Smooth muscle cell (in vitro differentiated cells): ENCODE measurements around the gene RPLP2. TPM values are rescaled to one million over a fixed set of nuclear protein-coding genes. Genes with fewer than 3 reads are reported as not detected.

ENCODE experiments used
- DNase-seq: peaks from one replicate; lab custom pipeline; 2025; ENCODE audit not compliant: unreplicated experiment; lab: John Stamatoyannopoulos, UW
- H2AFZ ChIP-seq: fragments of 200-600 bp; sonication (generic); 2 replicates; pipeline ENCODE4 v1.6.0; 2016; ENCODE audit warnings: antibody characterized with exemption, low read depth, mild to moderate bottlenecking
- H3F3A ChIP-seq: fragments of 200-600 bp; sonication (generic); 2 replicates; pipeline ENCODE4 v1.6.0; 2017; ENCODE audit warnings: antibody characterized with exemption, low read depth
- H3K27ac ChIP-seq: fragments of 200-600 bp; sonication (generic); 2 replicates; pipeline ENCODE4 v1.5.1; 2016; ENCODE audit warnings: low read depth, mild to moderate bottlenecking
- H3K27me3 ChIP-seq: fragments of 200-600 bp; sonication (generic); 2 replicates; pipeline ENCODE4 v1.6.1; 2016; ENCODE audit warnings: low read depth, mild to moderate bottlenecking
- H3K36me3 ChIP-seq: fragments of 200-600 bp; sonication (generic); 2 replicates; pipeline ENCODE4 v1.5.1; 2016; ENCODE audit warnings: low read depth
- H3K4me1 ChIP-seq: fragments of 200-600 bp; sonication (generic); 2 replicates; pipeline ENCODE4 v1.5.1; 2016; ENCODE audit warnings: low read depth
- H3K4me2 ChIP-seq: fragments of 200-600 bp; sonication (generic); 2 replicates; pipeline ENCODE4 v1.6.0; 2016; ENCODE audit warnings: mild to moderate bottlenecking
- H3K4me3 ChIP-seq: fragments of 200-600 bp; sonication (generic); 2 replicates; pipeline ENCODE4 v1.5.1; 2016; ENCODE audit warnings: mild to moderate bottlenecking
- H3K79me2 ChIP-seq: fragments of 200-600 bp; sonication (generic); 2 replicates; pipeline ENCODE4 v1.6.0; 2016; ENCODE audit warnings: low read depth, mild to moderate bottlenecking
- H3K9ac ChIP-seq: fragments of 200-600 bp; sonication (generic); 2 replicates; pipeline ENCODE4 v1.6.0; 2016; ENCODE audit warnings: low read depth
- H3K9me3 ChIP-seq: fragments of 200-600 bp; sonication (generic); replicated peaks from 2 replicates; pipeline ENCODE4 v1.5.1; 2016; ENCODE audit warnings: low read depth
- H4K20me1 ChIP-seq: fragments of 200-600 bp; sonication (generic); 2 replicates; pipeline ENCODE4 v1.6.0; 2016; ENCODE audit warnings: low read depth
- CTCF ChIP-seq: fragments of 200-600 bp; sonication (generic); IDR thresholded peaks from 2 replicates; pipeline ENCODE4 v1.5.1; 2017; ENCODE audit warnings: borderline replicate concordance, mild to moderate bottlenecking, antibody characterized with exemption; ENCODE audit not compliant: insufficient read depth, poor library complexity, severe bottlenecking
- WGBS: methylation state at CpG from one replicate; pipeline ENCODE4 v1.1.7; 2016; ENCODE audit warnings: low lambda C conversion rate; 5-methylcytosine and 5-hydroxymethylcytosine counted together
- polyA plus RNA-seq: library from polyadenylated mRNA; unstranded; fragments of >200 nt; fragmentation: Nextera tagmentation; extraction: Ambion mirVana; gene quantifications from 2 replicates; pipeline ENCODE4 v1.2.1, GENCODE V29; 2016
- total RNA-seq: library from RNA; depleted of rRNA; stranded (reverse); fragments of >200 nt; gene quantifications from 2 replicates; pipeline ENCODE4 v1.2.3, GENCODE V29; 2014

RPLP2 gene
- total and polyA plus RNA-seq, 2 experiments from 2014 or later = 472 to 622 TPM

GRCh38 chr11:855796-856195, 46.0 kb downstream of the RPLP2 start:
- H3K4me2 ChIP-seq = no peak overlapping the region
- no peaks in the 10 kb centered on the region for H3K36me3 ChIP-seq
- no peak for TF ChIP-seq CTCF
- no peaks in the 10 kb centered on the region for H3K79me2 ChIP-seq
- H2AFZ ChIP-seq = no peak overlapping the region
- H3K9ac ChIP-seq = no peak overlapping the region
- no peaks in the 10 kb centered on the region for H3F3A ChIP-seq
- H3K9me3 ChIP-seq = no peaks in the 10 kb centered on the region
- WGBS = 96% methylated on average over 12 of the region's 12 CpGs
- no peak overlapping the region for H3K4me3 ChIP-seq
- H3K4me1 ChIP-seq = peaks cover 24% of the 10 kb centered on the region
- H3K27ac ChIP-seq = no peak overlapping the region
- peaks cover 92% of the 10 kb centered on the region for H4K20me1 ChIP-seq
- H3K27me3 ChIP-seq = peaks cover under 1% of the 10 kb centered on the region
- no peak for DNase-seq

GRCh38 chr11:856397-856796, 46.6 kb downstream of the RPLP2 start:
- H3K4me1 ChIP-seq = peaks cover 20% of the 10 kb centered on the region
- H3K9me3 ChIP-seq = no peaks in the 10 kb centered on the region
- H3K79me2 ChIP-seq = no peaks in the 10 kb centered on the region
- H2AFZ ChIP-seq = no peak overlapping the region
- no peak overlapping the region for H3K4me3 ChIP-seq
- no peak for DNase-seq
- H3F3A ChIP-seq = no peaks in the 10 kb centered on the region
- no peaks in the 10 kb centered on the region for H3K36me3 ChIP-seq
- H3K9ac ChIP-seq = no peak overlapping the region
- H3K4me2 ChIP-seq = no peak overlapping the region
- no peaks in the 10 kb centered on the region for H3K27me3 ChIP-seq
- H4K20me1 ChIP-seq = peaks cover 90% of the 10 kb centered on the region
- no peak for TF ChIP-seq CTCF
- H3K27ac ChIP-seq = no peak overlapping the region
- WGBS = 81% methylated on average over 8 of the region's 8 CpGs

GRCh38 chr11:858053-858761, 48.4 kb downstream of the RPLP2 start:
- Histone ChIP-seq H3K79me2 (no peaks in the 10 kb centered on the region), H3K9ac (no peak overlapping the region), H3K9me3 (no peaks in the 10 kb centered on the region), H3K4me1 (peaks cover 26% of the 10 kb centered on the region), H3F3A (no peaks in the 10 kb centered on the region), H3K36me3 (no peaks in the 10 kb centered on the region), H3K4me3 (no peak overlapping the region), H3K4me2 (no peak overlapping the region), H3K27me3 (no peaks in the 10 kb centered on the region), H4K20me1 (peaks cover 82% of the 10 kb centered on the region), H2AFZ (no peak overlapping the region), H3K27ac (no peak overlapping the region)
- TF ChIP-seq CTCF = no peak
- 92% methylated on average over 14 of the region's 27 CpGs for WGBS
- no peak for DNase-seq
